ENCODE measurements around the gene MXI1. TPM values are rescaled to one million over a fixed set of nuclear protein-coding genes. Genes with fewer than 3 reads are reported as not detected.

Gene MXI1
- total RNA-seq, 1 experiment from 2014 or later, result 19.5 TPM

GRCh38 chr10:110237894-110238480, 30.6 kb downstream of the MXI1 start:
- ChIA-PET CTCF (interaction anchor here (0.9 to 1.2 kb wide), 3 partner anchors 17 to 92 kb away, joined by 3 to 5 read pairs (median 3); no protein-coding TSS in a partner anchor), POLR2A (no interaction called here)
- no peaks in the 10 kb centered on the region for H3K27me3 Mint-ChIP-seq (ENCODE audit: insufficient read depth, unreplicated experiment)
- H3K4me1 Mint-ChIP-seq (ENCODE audit: insufficient read depth, unreplicated experiment), result peaks cover 21% of the 10 kb centered on the region
- H3K9me3 Mint-ChIP-seq (ENCODE audit: unreplicated experiment), result no peaks in the 10 kb centered on the region
- no peak overlapping the region for H3K27ac Mint-ChIP-seq (ENCODE audit: low read depth, unreplicated experiment)
- H3K4me3 Mint-ChIP-seq (ENCODE audit: unreplicated experiment), result no peak overlapping the region
- intact Hi-C loops (cut with micrococcal nuclease), result no loop called here
- H3K36me3 Mint-ChIP-seq (ENCODE audit: insufficient read depth, unreplicated experiment), result peaks cover 19% of the 10 kb centered on the region
- BruUV-seq (replicated peaks), result no TSS peak
- TF ChIP-seq CTCF (IDR thresholded peaks at IDR 0.05; ENCODE audit: unreplicated experiment), result no peak
- no peak for DNase-seq (ENCODE audit: unreplicated experiment)

DNA sequence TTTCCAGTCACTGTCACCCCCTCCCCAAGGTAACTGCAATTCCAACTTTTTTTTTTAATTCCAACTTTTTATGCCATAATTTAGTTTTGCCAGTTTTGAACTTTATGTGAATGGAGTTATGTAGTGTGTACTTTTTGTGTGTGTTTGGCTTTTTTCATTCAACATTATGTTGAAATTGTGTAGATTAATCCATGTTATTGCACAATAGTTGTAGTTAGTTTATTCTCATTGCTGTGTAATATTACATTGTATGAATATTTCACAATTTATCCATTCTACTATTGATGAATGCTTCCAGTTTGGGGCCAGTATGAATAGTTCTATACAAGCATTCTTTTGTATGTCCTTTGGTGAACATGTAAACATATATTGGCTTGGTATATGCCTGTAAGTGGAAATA, 32.5 kb downstream of the MXI1 start:
- no peaks in the 10 kb centered on the region for H3K27me3 Mint-ChIP-seq (ENCODE audit: insufficient read depth, unreplicated experiment)
- no peak overlapping the region for H3K27ac Mint-ChIP-seq (ENCODE audit: low read depth, unreplicated experiment)
- intact Hi-C loops (cut with micrococcal nuclease), result no loop called here
- H3K4me1 Mint-ChIP-seq (ENCODE audit: insufficient read depth, unreplicated experiment), result peaks cover 21% of the 10 kb centered on the region
- TF ChIP-seq CTCF (IDR thresholded peaks at IDR 0.05; ENCODE audit: unreplicated experiment), result no peak
- peaks cover 17% of the 10 kb centered on the region for H3K36me3 Mint-ChIP-seq (ENCODE audit: insufficient read depth, unreplicated experiment)
- ChIA-PET CTCF (interaction anchor here (0.9 to 1.3 kb wide), 2 partner anchors 24 to 39 kb away, joined by 3 to 5 read pairs; no protein-coding TSS in a partner anchor), POLR2A (interaction anchor here (1.0 to 1.4 kb wide), 5 partner anchors 13 to 102 kb away, joined by 3 to 5 read pairs (median 4); no protein-coding TSS in a partner anchor)
- no peak for DNase-seq (ENCODE audit: unreplicated experiment)
- H3K4me3 Mint-ChIP-seq (ENCODE audit: unreplicated experiment), result no peak overlapping the region
- H3K9me3 Mint-ChIP-seq (ENCODE audit: unreplicated experiment), result no peaks in the 10 kb centered on the region
- BruUV-seq (replicated peaks), result no TSS peak

DNA sequence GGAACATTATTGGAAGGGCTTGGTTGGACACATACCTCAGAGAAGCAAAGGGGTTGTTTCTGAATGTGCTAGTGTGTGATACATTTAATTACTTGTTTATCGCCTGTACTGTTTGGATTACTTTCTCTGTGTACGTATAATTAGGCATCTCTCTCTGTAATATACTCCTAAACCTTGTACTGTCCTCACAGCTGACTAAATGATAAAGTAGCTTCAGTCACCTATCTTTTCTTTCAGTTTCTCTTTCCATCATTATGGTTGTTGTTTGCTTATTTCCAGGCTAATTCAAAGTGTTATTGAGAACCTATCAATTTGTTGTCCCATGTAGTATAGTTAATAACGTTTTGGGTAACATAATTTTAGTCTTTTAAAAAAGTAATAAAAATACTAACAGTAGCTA, 34.0 kb downstream of the MXI1 start:
- BruUV-seq (replicated peaks), result no TSS peak
- Mint-ChIP-seq H3K27me3 (ENCODE audit: insufficient read depth, unreplicated experiment) (no peaks in the 10 kb centered on the region), H3K4me3 (ENCODE audit: unreplicated experiment) (no peak overlapping the region), H3K9me3 (ENCODE audit: unreplicated experiment) (no peaks in the 10 kb centered on the region), H3K36me3 (ENCODE audit: insufficient read depth, unreplicated experiment) (peaks cover 11% of the 10 kb centered on the region), H3K4me1 (ENCODE audit: insufficient read depth, unreplicated experiment) (peaks cover 21% of the 10 kb centered on the region), H3K27ac (ENCODE audit: low read depth, unreplicated experiment) (no peak overlapping the region)
- no peak for TF ChIP-seq CTCF (IDR thresholded peaks at IDR 0.05; ENCODE audit: unreplicated experiment)
- ChIA-PET POLR2A (interaction anchor here (0.6 kb wide), 1 partner anchor 13 kb away, joined by 3 read pairs; no protein-coding TSS in a partner anchor), CTCF (interaction anchor here (1.3 kb wide), 1 partner anchor 38 kb away, joined by 5 read pairs; no protein-coding TSS in a partner anchor)
- intact Hi-C loops (cut with micrococcal nuclease), result no loop called here
- no peak for DNase-seq (ENCODE audit: unreplicated experiment)

DNA sequence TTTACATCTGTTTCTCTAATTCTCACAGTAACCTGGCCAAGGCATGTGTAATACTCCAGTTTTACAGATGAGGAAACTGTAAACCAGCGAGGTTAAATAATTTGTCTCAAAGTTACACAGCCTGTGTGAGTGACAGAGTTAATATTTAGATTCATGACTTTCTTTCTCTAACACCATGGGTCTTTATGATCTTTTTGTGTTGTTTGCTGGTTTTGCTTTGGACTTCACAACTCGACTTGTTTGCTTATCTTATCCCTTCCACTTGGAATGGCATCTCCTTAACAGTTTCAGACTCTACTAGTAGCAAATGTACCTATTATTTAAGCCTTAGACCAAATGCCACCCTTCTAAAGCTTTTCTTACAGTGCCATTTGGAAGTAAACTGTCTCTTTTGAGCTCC, 34.4 kb downstream of the MXI1 start:
- no peak for DNase-seq (ENCODE audit: unreplicated experiment)
- intact Hi-C loops (cut with micrococcal nuclease), result no loop called here
- peaks cover 21% of the 10 kb centered on the region for H3K4me1 Mint-ChIP-seq (ENCODE audit: insufficient read depth, unreplicated experiment)
- H3K27me3 Mint-ChIP-seq (ENCODE audit: insufficient read depth, unreplicated experiment), result no peaks in the 10 kb centered on the region
- H3K9me3 Mint-ChIP-seq (ENCODE audit: unreplicated experiment), result no peaks in the 10 kb centered on the region
- BruUV-seq (replicated peaks), result no TSS peak
- H3K4me3 Mint-ChIP-seq (ENCODE audit: unreplicated experiment), result no peak overlapping the region
- ChIA-PET POLR2A (interaction anchor here (0.6 to 1.0 kb wide), 2 partner anchors 12 to 13 kb away, joined by 3 read pairs; no protein-coding TSS in a partner anchor), CTCF (interaction anchor here (0.6 to 1.0 kb wide), 3 partner anchors 20 to 358 kb away, joined by 3 read pairs; no protein-coding TSS in a partner anchor)
- peaks cover 11% of the 10 kb centered on the region for H3K36me3 Mint-ChIP-seq (ENCODE audit: insufficient read depth, unreplicated experiment)
- no peak overlapping the region for H3K27ac Mint-ChIP-seq (ENCODE audit: low read depth, unreplicated experiment)
- no peak for TF ChIP-seq CTCF (IDR thresholded peaks at IDR 0.05; ENCODE audit: unreplicated experiment)

All from MCF 10A (cell line).